Measurements from ENCODE around the gene ASTN2. TPM values are rescaled to one million over a fixed set of nuclear protein-coding genes. Genes with fewer than 3 reads are reported as not detected.

ASTN2 gene
- total RNA-seq, 2 donors from 2014 or later, result 3.7 to 4.8 TPM

- no peak for ATAC-seq
- H3K9me3 ChIP-seq (ENCODE audit: control insufficient read depth, low read length, poor library complexity, severe bottlenecking), result no peaks in the 10 kb centered on the region
- no peak for DNase-seq
- H3K36me3 Mint-ChIP-seq (ENCODE audit: low read depth), result no peaks in the 10 kb centered on the region
- no peak overlapping the region for H3K4me3 Mint-ChIP-seq
- H3K4me1 Mint-ChIP-seq, result no peaks in the 10 kb centered on the region
- H3K27ac Mint-ChIP-seq, result no peak overlapping the region
- H3K27me3 Mint-ChIP-seq, result no peaks in the 10 kb centered on the region
These were observed 855.9 kb downstream of the ASTN2 start for GRCh38 chr9:116558818-116559540.

- ATAC-seq, result no peak
- no peak overlapping the region for H3K27ac Mint-ChIP-seq
- H3K4me3 Mint-ChIP-seq, result no peak overlapping the region
- H3K4me1 Mint-ChIP-seq, result no peaks in the 10 kb centered on the region
- no peak for DNase-seq
- H3K9me3 ChIP-seq (ENCODE audit: control insufficient read depth, low read length, poor library complexity, severe bottlenecking), result no peaks in the 10 kb centered on the region
- H3K27me3 Mint-ChIP-seq, result no peaks in the 10 kb centered on the region
- H3K36me3 Mint-ChIP-seq (ENCODE audit: low read depth), result no peaks in the 10 kb centered on the region
These were observed 856.8 kb downstream of the ASTN2 start for GRCh38 chr9:116558035-116558434.

- H3K4me1 Mint-ChIP-seq, result no peaks in the 10 kb centered on the region
- no peaks in the 10 kb centered on the region for H3K27me3 Mint-ChIP-seq
- no peak for DNase-seq
- no peak for ATAC-seq
- H3K36me3 Mint-ChIP-seq (ENCODE audit: low read depth), result no peaks in the 10 kb centered on the region
- no peak overlapping the region for H3K27ac Mint-ChIP-seq
- no peaks in the 10 kb centered on the region for H3K9me3 ChIP-seq (ENCODE audit: control insufficient read depth, low read length, poor library complexity, severe bottlenecking)
- H3K4me3 Mint-ChIP-seq, result no peak overlapping the region
These were observed 859.2 kb downstream of the ASTN2 start for GRCh38 chr9:116555556-116556155.

- H3K36me3 Mint-ChIP-seq (ENCODE audit: low read depth), result no peaks in the 10 kb centered on the region
- H3K27me3 Mint-ChIP-seq, result no peaks in the 10 kb centered on the region
- H3K4me1 Mint-ChIP-seq, result no peaks in the 10 kb centered on the region
- DNase-seq, result no peak
- ATAC-seq, result no peak
- H3K4me3 Mint-ChIP-seq, result no peak overlapping the region
- no peak overlapping the region for H3K27ac Mint-ChIP-seq
- H3K9me3 ChIP-seq (ENCODE audit: control insufficient read depth, low read length, poor library complexity, severe bottlenecking), result no peaks in the 10 kb centered on the region
These were observed 859.7 kb downstream of the ASTN2 start for GRCh38 chr9:116555119-116555518.

- DNase-seq (no peak), ATAC-seq (no peak)
- no peaks in the 10 kb centered on the region for H3K36me3 Mint-ChIP-seq (ENCODE audit: low read depth)
- H3K4me1 Mint-ChIP-seq, result no peaks in the 10 kb centered on the region
- no peaks in the 10 kb centered on the region for H3K27me3 Mint-ChIP-seq
- H3K27ac Mint-ChIP-seq, result no peak overlapping the region
- H3K9me3 ChIP-seq (ENCODE audit: control insufficient read depth, low read length, poor library complexity, severe bottlenecking), result no peaks in the 10 kb centered on the region
- H3K4me3 Mint-ChIP-seq, result no peak overlapping the region
These were observed 864.0 kb downstream of the ASTN2 start for GRCh38 chr9:116550696-116551436.

GRCh38 chr9:116549786-116550660 is 864.8 kb downstream of the ASTN2 start:
- ATAC-seq (no peak), DNase-seq (no peak)
- Mint-ChIP-seq H3K4me3 (no peak overlapping the region), H3K27me3 (no peaks in the 10 kb centered on the region), H3K36me3 (ENCODE audit: low read depth) (no peaks in the 10 kb centered on the region), H3K27ac (no peak overlapping the region), H3K4me1 (no peaks in the 10 kb centered on the region)
- H3K9me3 ChIP-seq (ENCODE audit: control insufficient read depth, low read length, poor library complexity, severe bottlenecking), result no peaks in the 10 kb centered on the region

GRCh38 chr9:116549061-116549664 is 865.7 kb downstream of the ASTN2 start:
- no peaks in the 10 kb centered on the region for H3K4me1 Mint-ChIP-seq
- no peaks in the 10 kb centered on the region for H3K36me3 Mint-ChIP-seq (ENCODE audit: low read depth)
- H3K27ac Mint-ChIP-seq, result no peak overlapping the region
- DNase-seq (no peak), ATAC-seq (no peak)
- H3K4me3 Mint-ChIP-seq, result no peak overlapping the region
- no peaks in the 10 kb centered on the region for H3K27me3 Mint-ChIP-seq
- H3K9me3 ChIP-seq (ENCODE audit: control insufficient read depth, low read length, poor library complexity, severe bottlenecking), result no peaks in the 10 kb centered on the region

- H3K9me3 ChIP-seq (ENCODE audit: control insufficient read depth, low read length, poor library complexity, severe bottlenecking), result no peaks in the 10 kb centered on the region
- H3K27me3 Mint-ChIP-seq, result no peaks in the 10 kb centered on the region
- no peak overlapping the region for H3K27ac Mint-ChIP-seq
- no peaks in the 10 kb centered on the region for H3K4me1 Mint-ChIP-seq
- H3K36me3 Mint-ChIP-seq (ENCODE audit: low read depth), result no peaks in the 10 kb centered on the region
- DNase-seq (no peak), ATAC-seq (no peak)
- H3K4me3 Mint-ChIP-seq, result no peak overlapping the region
These were observed 867.0 kb downstream of the ASTN2 start for GRCh38 chr9:116547729-116548426.

- H3K9me3 ChIP-seq (ENCODE audit: control insufficient read depth, low read length, poor library complexity, severe bottlenecking), result no peaks in the 10 kb centered on the region
- Mint-ChIP-seq H3K27me3 (no peaks in the 10 kb centered on the region), H3K27ac (no peak overlapping the region), H3K36me3 (ENCODE audit: low read depth) (no peaks in the 10 kb centered on the region), H3K4me3 (no peak overlapping the region), H3K4me1 (no peaks in the 10 kb centered on the region)
- no peak for DNase-seq
- no peak for ATAC-seq
These were observed 867.9 kb downstream of the ASTN2 start for GRCh38 chr9:116546711-116547581.

GRCh38 chr9:116544896-116545295 is 870.0 kb downstream of the ASTN2 start:
- no peaks in the 10 kb centered on the region for H3K36me3 Mint-ChIP-seq (ENCODE audit: low read depth)
- H3K27ac Mint-ChIP-seq, result no peak overlapping the region
- DNase-seq, result no peak
- no peaks in the 10 kb centered on the region for H3K9me3 ChIP-seq (ENCODE audit: control insufficient read depth, low read length, poor library complexity, severe bottlenecking)
- no peaks in the 10 kb centered on the region for H3K27me3 Mint-ChIP-seq
- H3K4me3 Mint-ChIP-seq, result no peak overlapping the region
- H3K4me1 Mint-ChIP-seq, result no peaks in the 10 kb centered on the region
- ATAC-seq, result no peak

- no peak for ATAC-seq
- H3K27ac Mint-ChIP-seq, result no peak overlapping the region
- no peaks in the 10 kb centered on the region for H3K9me3 ChIP-seq (ENCODE audit: control insufficient read depth, low read length, poor library complexity, severe bottlenecking)
- no peaks in the 10 kb centered on the region for H3K4me1 Mint-ChIP-seq
- H3K4me3 Mint-ChIP-seq, result no peak overlapping the region
- no peak for DNase-seq
- no peaks in the 10 kb centered on the region for H3K27me3 Mint-ChIP-seq
- H3K36me3 Mint-ChIP-seq (ENCODE audit: low read depth), result no peaks in the 10 kb centered on the region
These were observed 871.0 kb downstream of the ASTN2 start for GRCh38 chr9:116543731-116544400.
